ENCODE data around the gene ACBD6. TPM values are rescaled to one million over a fixed set of nuclear protein-coding genes. Genes with fewer than 3 reads are reported as not detected.

ACBD6 gene
- total and polyA plus RNA-seq, 2 experiments from 2014 or later = 27.3 to 44.2 TPM

DNA sequence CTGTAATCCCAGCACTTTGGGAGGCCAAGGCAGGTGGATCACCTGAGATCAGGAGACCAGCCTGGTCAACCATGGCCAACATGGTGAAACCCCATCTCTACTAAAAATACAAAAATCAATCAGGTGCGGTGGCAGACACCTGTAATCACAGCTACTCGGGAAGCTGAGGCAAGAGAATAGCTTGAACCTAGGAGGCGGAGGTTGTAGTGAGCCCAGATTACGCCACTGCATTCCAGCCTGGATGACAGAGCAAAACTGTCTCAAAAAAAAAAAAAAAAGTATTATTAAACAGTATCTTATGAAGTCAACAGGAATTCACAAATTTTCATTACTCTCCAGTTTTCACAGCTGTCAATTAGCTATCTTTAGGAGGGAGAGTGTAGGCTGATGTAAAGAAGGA, 3.8 kb downstream of the ACBD6 start:
- Histone ChIP-seq H3K9ac (no peak overlapping the region), H3K9me2 (ENCODE audit: insufficient read depth) (no peaks in the 10 kb centered on the region), H3K27me3 (replicated peaks; ENCODE audit: insufficient read depth) (no peaks in the 10 kb centered on the region), H3K79me2 (ENCODE audit: insufficient read depth) (peaks cover 71% of the 10 kb centered on the region), H3K4me3 (no peak overlapping the region), H3K4me1 (ENCODE audit: insufficient read depth) (peaks cover 24% of the 10 kb centered on the region), H3K9me3 (ENCODE audit: low read depth) (no peaks in the 10 kb centered on the region), H3K4me2 (ENCODE audit: unreplicated experiment) (no peak overlapping the region), H4K20me1 (ENCODE audit: insufficient read depth) (no peaks in the 10 kb centered on the region), H3K36me3 (ENCODE audit: low read depth) (0 out of 2 replicates have a peak, but pooled peaks cover 4% of the 10 kb centered on the region), H3K27ac (no peak overlapping the region), H2AFZ (no peak overlapping the region), H3F3A (ENCODE audit: insufficient read depth) (peaks cover 11% of the 10 kb centered on the region)
- 97 to 98% methylated on average over 4 of the region's 4 CpGs for WGBS, 2 experiments (ENCODE audit: low coverage in 1 of 2, low lambda C conversion rate in 2 of 2, missing lambda C conversion rate in 2 of 2)
- TF ChIP-seq EZH2 (IDR thresholded peaks at IDR 0.05; ENCODE audit: insufficient read depth, poor library complexity, severe bottlenecking) (no peak), EZH2phosphoT487 (IDR thresholded peaks at IDR 0.05; ENCODE audit: insufficient read depth, low read depth) (no peak)
- peak; percentile 14 for DNase-seq
- in situ Hi-C loops (cut with MboI) = no loop called here

DNA sequence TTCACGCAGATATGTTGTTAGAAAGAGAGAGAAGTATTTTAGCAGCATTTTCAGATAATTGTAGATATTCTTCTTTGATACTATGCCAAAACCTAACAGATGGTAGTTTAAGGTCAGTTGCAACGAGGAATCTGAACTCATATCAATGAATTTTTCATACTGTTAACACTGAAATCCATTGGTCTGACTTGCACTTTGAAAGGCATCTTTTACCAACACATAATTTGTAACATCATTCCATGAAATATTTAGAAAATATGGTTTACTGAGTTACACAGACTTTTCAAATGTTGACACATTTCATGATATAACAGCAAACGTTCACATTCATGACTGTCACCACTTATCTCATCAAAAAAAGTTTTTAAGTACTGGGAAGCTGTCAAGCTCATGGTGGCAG, 4.6 kb downstream of the ACBD6 start:
- peaks cover 3% of the 10 kb centered on the region; the same call in 1 of the 2 replicates for H3F3A ChIP-seq (ENCODE audit: insufficient read depth)
- H3K9me2 ChIP-seq (ENCODE audit: insufficient read depth) = no peaks in the 10 kb centered on the region
- no peak overlapping the region for H3K4me3 ChIP-seq
- peaks cover 76% of the 10 kb centered on the region for H3K79me2 ChIP-seq (ENCODE audit: insufficient read depth)
- WGBS, 2 experiments (ENCODE audit: low coverage in 1 of 2, low lambda C conversion rate in 2 of 2, missing lambda C conversion rate in 2 of 2) = 73% methylated on average over 3 of the region's 3 CpGs
- DNase-seq = no peak
- no peak overlapping the region for H3K27ac ChIP-seq
- no peaks in the 10 kb centered on the region for H4K20me1 ChIP-seq (ENCODE audit: insufficient read depth)
- no peak overlapping the region for H3K4me2 ChIP-seq (ENCODE audit: unreplicated experiment)
- no peak for TF ChIP-seq EZH2 (IDR thresholded peaks at IDR 0.05; ENCODE audit: insufficient read depth, poor library complexity, severe bottlenecking)
- no peak for TF ChIP-seq EZH2phosphoT487 (IDR thresholded peaks at IDR 0.05; ENCODE audit: insufficient read depth, low read depth)
- no peak overlapping the region for H2AFZ ChIP-seq
- no peaks in the 10 kb centered on the region for H3K9me3 ChIP-seq (ENCODE audit: low read depth)
- H3K36me3 ChIP-seq (ENCODE audit: low read depth) = 0 out of 2 replicates have a peak, but pooled peaks cover 4% of the 10 kb centered on the region
- no peak overlapping the region for H3K9ac ChIP-seq
- in situ Hi-C loops (cut with MboI) = no loop called here
- H3K4me1 ChIP-seq (ENCODE audit: insufficient read depth) = peaks cover 20% of the 10 kb centered on the region
- no peaks in the 10 kb centered on the region for H3K27me3 ChIP-seq (replicated peaks; ENCODE audit: insufficient read depth)

DNA sequence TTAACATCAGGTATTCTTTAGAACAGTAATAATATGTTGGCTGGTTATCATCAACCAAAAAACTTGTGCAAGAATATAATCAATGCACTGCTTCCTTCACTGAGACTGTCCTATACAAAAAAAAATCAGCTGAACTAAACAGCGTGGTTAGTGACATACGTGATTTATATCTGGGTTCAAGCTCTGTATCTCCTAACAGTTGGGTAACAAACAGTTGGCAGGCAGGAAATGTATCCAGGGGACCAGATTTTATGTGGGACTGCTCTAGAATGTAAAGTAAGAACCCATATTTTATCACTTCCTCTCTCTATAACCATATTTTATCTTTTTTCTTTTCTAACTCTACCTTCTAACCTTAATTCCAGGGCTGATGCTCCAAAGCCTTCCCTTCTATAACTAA, 8.0 kb downstream of the ACBD6 start:
- TF ChIP-seq EZH2 (IDR thresholded peaks at IDR 0.05; ENCODE audit: insufficient read depth, poor library complexity, severe bottlenecking) (no peak), EZH2phosphoT487 (IDR thresholded peaks at IDR 0.05; ENCODE audit: insufficient read depth, low read depth) (no peak)
- no peaks in the 10 kb centered on the region for H3K27me3 ChIP-seq (replicated peaks; ENCODE audit: insufficient read depth)
- in situ Hi-C loops (cut with MboI) = no loop called here
- no peak overlapping the region for H2AFZ ChIP-seq
- H3K36me3 ChIP-seq (ENCODE audit: low read depth) = 0 out of 2 replicates have a peak, but pooled peaks cover 4% of the 10 kb centered on the region
- H3K4me1 ChIP-seq (ENCODE audit: insufficient read depth) = peaks cover 6% of the 10 kb centered on the region
- no peak overlapping the region for H3K27ac ChIP-seq
- WGBS, 2 experiments (ENCODE audit: low coverage in 1 of 2, low lambda C conversion rate in 2 of 2, missing lambda C conversion rate in 2 of 2) = 78 to 79% methylated on average over 2 of the region's 2 CpGs
- H3K9me3 ChIP-seq (ENCODE audit: low read depth) = no peaks in the 10 kb centered on the region
- DNase-seq = no peak
- no peaks in the 10 kb centered on the region for H4K20me1 ChIP-seq (ENCODE audit: insufficient read depth)
- no peak overlapping the region for H3K4me2 ChIP-seq (ENCODE audit: unreplicated experiment)
- peaks cover 54% of the 10 kb centered on the region for H3K79me2 ChIP-seq (ENCODE audit: insufficient read depth)
- H3K9ac ChIP-seq = no peak overlapping the region
- no peaks in the 10 kb centered on the region for H3K9me2 ChIP-seq (ENCODE audit: insufficient read depth)
- H3F3A ChIP-seq (ENCODE audit: insufficient read depth) = no peaks in the 10 kb centered on the region
- no peak overlapping the region for H3K4me3 ChIP-seq

DNA sequence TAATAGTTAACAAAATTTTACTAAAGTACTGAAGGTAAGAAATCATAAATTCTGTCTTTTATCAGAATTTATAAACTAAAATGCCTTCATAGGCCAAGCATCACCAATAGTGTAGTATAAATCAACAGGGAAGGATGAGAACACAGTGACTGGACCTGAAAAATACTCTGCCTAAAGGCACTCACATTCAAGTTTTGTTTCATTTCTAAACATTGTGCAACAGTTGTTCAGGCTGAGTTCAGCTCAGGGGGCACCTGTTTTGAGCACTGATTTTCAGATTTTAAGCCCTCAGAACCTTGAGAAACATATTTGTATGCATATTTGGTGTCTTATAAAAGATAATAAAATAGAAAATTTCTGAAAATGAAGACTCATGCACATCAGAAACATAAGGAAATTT, 12.4 kb downstream of the ACBD6 start:
- no peak for DNase-seq
- in situ Hi-C loops (cut with MboI) = no loop called here

DNA sequence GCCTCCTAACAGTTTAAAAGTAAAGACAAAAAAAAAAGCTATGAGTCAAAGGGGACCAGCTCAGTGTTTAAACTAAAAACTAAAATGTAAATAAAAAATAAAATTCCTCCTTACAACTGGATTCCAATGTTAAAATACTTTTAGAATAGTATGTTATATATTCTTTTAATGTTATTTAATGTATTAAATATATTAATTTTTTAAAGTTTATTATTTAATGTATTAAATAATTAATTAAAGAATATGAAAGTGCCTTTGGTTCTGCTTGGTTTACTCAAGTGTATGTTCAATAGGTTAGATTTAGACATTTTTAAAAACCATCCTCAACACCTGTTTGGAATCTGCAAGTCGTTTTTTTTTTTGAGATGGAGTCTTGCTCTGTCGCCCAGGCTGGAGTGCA, 13.1 kb downstream of the ACBD6 start:
- H3K4me3 ChIP-seq = no peak overlapping the region
- no peaks in the 10 kb centered on the region for H3K9me2 ChIP-seq (ENCODE audit: insufficient read depth)
- no peaks in the 10 kb centered on the region for H4K20me1 ChIP-seq (ENCODE audit: insufficient read depth)
- H3F3A ChIP-seq (ENCODE audit: insufficient read depth) = no peaks in the 10 kb centered on the region
- peaks cover 6% of the 10 kb centered on the region; the same call in 1 of the 2 replicates for H3K36me3 ChIP-seq (ENCODE audit: low read depth)
- no peaks in the 10 kb centered on the region; the same call in 1 of the 2 replicates for H3K4me1 ChIP-seq (ENCODE audit: insufficient read depth)
- H2AFZ ChIP-seq = no peak overlapping the region
- DNase-seq = no peak
- H3K27me3 ChIP-seq (replicated peaks; ENCODE audit: insufficient read depth) = no peaks in the 10 kb centered on the region
- H3K9me3 ChIP-seq (ENCODE audit: low read depth) = no peaks in the 10 kb centered on the region
- H3K79me2 ChIP-seq (ENCODE audit: insufficient read depth) = peaks cover 30% of the 10 kb centered on the region; the same call in 1 of the 2 replicates
- no peak overlapping the region for H3K27ac ChIP-seq
- TF ChIP-seq EZH2phosphoT487 (IDR thresholded peaks at IDR 0.05; ENCODE audit: insufficient read depth, low read depth) (no peak), EZH2 (IDR thresholded peaks at IDR 0.05; ENCODE audit: insufficient read depth, poor library complexity, severe bottlenecking) (no peak)
- 96 to 100% methylated on average over 2 of the region's 2 CpGs for WGBS, 2 experiments (ENCODE audit: low coverage in 1 of 2, low lambda C conversion rate in 2 of 2, missing lambda C conversion rate in 2 of 2)
- in situ Hi-C loops (cut with MboI) = no loop called here
- H3K4me2 ChIP-seq (ENCODE audit: unreplicated experiment) = no peak overlapping the region
- no peak overlapping the region for H3K9ac ChIP-seq

More for the DNA sequence above, 12.4 kb downstream of the ACBD6 start:
- Histone ChIP-seq H3K36me3 (ENCODE audit: low read depth) (peaks cover 6% of the 10 kb centered on the region; the same call in 1 of the 2 replicates), H3K9ac (no peak overlapping the region), H2AFZ (no peak overlapping the region), H3K4me2 (ENCODE audit: unreplicated experiment) (no peak overlapping the region), H3K4me3 (no peak overlapping the region), H3K27ac (no peak overlapping the region), H3K9me2 (ENCODE audit: insufficient read depth) (no peaks in the 10 kb centered on the region), H3K27me3 (replicated peaks; ENCODE audit: insufficient read depth) (no peaks in the 10 kb centered on the region), H4K20me1 (ENCODE audit: insufficient read depth) (no peaks in the 10 kb centered on the region), H3F3A (ENCODE audit: insufficient read depth) (no peaks in the 10 kb centered on the region), H3K4me1 (ENCODE audit: insufficient read depth) (no peaks in the 10 kb centered on the region; the same call in 1 of the 2 replicates), H3K79me2 (ENCODE audit: insufficient read depth) (peaks cover 31% of the 10 kb centered on the region; the same call in 1 of the 2 replicates), H3K9me3 (ENCODE audit: low read depth) (no peaks in the 10 kb centered on the region)
- TF ChIP-seq EZH2phosphoT487 (IDR thresholded peaks at IDR 0.05; ENCODE audit: insufficient read depth, low read depth) (no peak), EZH2 (IDR thresholded peaks at IDR 0.05; ENCODE audit: insufficient read depth, poor library complexity, severe bottlenecking) (no peak)

Measured in GM23248 (cell line).